Lower leg skin (tissue), 3 donors: ENCODE data around the gene PPP2R5A.

ENCODE experiments used
- CTCF ChIP-seq, 3 donors: fragments of 450-650 bp; IDR thresholded peaks; one replicate each; pipeline ENCODE4 v1.5.1; 2016; ENCODE audit warnings: antibody characterized with exemption in 3 of 3, mild to moderate bottlenecking in 3 of 3, moderate library complexity in 2 of 3
- POLR2A ChIP-seq, 2 donors: fragments of 450-650 bp; IDR thresholded peaks; one replicate each; pipeline ENCODE4 v1.6.1; 2016 to 2017; ENCODE audit warnings: antibody characterized with exemption in 2 of 2, mild to moderate bottlenecking in 1 of 2, moderate library complexity in 1 of 2

- TF ChIP-seq POLR2A (IDR thresholded peaks at IDR 0.05) (no peak), CTCF (IDR thresholded peaks at IDR 0.05) (no peak)
These were observed 10.4 kb downstream of the PPP2R5A start for GRCh38 chr1:212295579-212295978.
